GM19238 (cell line): ENCODE data around the gene MEGF9.
"Not testable (repeated sequence)": the region's sequence is repeated elsewhere in the genome, so short reads cannot be mapped to it uniquely, and the experiment has no call there.

Experiments
- DNase-seq: peaks from one replicate; pipeline ENCODE4 v3.0.0; 2011; ENCODE audit warnings: low spot score; ENCODE audit not compliant: insufficient read length

MEGF9 gene

GRCh38 chr9:120659676-120660075 lies 54.6 kb downstream of the MEGF9 start:
- no peak for DNase-seq

- no peak for DNase-seq
These were observed 55.1 kb downstream of the MEGF9 start for GRCh38 chr9:120659209-120659608.

GRCh38 chr9:120655005-120655622 lies 59.2 kb downstream of the MEGF9 start:
- no peak for DNase-seq

- no peak for DNase-seq
These were observed 60.0 kb downstream of the MEGF9 start for GRCh38 chr9:120654272-120654671.

GRCh38 chr9:120653762-120654161 lies 60.5 kb downstream of the MEGF9 start:
- DNase-seq = no peak

- no peak for DNase-seq
These were observed 61.3 kb downstream of the MEGF9 start for GRCh38 chr9:120652934-120653333.

GRCh38 chr9:120650352-120650751 lies 63.9 kb downstream of the MEGF9 start:
- no peak for DNase-seq

- DNase-seq = no peak
These were observed 65.6 kb downstream of the MEGF9 start for GRCh38 chr9:120648581-120649197.

GRCh38 chr9:120646948-120647347 lies 67.3 kb downstream of the MEGF9 start:
- DNase-seq = no peak

GRCh38 chr9:120645760-120646159 lies 68.5 kb downstream of the MEGF9 start:
- no peak for DNase-seq

- DNase-seq = no peak
These were observed 71.2 kb downstream of the MEGF9 start for GRCh38 chr9:120643061-120643460.

GRCh38 chr9:120642129-120642770 lies 72.0 kb downstream of the MEGF9 start:
- DNase-seq = no peak

GRCh38 chr9:120640874-120641273 lies 73.4 kb downstream of the MEGF9 start:
- not testable (repeated sequence) for DNase-seq

GRCh38 chr9:120640380-120640779 lies 73.9 kb downstream of the MEGF9 start:
- DNase-seq = no peak

- DNase-seq = no peak
These were observed 76.4 kb downstream of the MEGF9 start for GRCh38 chr9:120637919-120638318.

GRCh38 chr9:120636194-120636957 lies 77.9 kb downstream of the MEGF9 start:
- DNase-seq = no peak

- DNase-seq = no peak
These were observed 79.3 kb downstream of the MEGF9 start for GRCh38 chr9:120635011-120635410.

GRCh38 chr9:120630333-120630732 lies 83.9 kb downstream of the MEGF9 start:
- no peak for DNase-seq

- DNase-seq = not testable (repeated sequence)
These were observed 85.3 kb downstream of the MEGF9 start for GRCh38 chr9:120628925-120629497.

GRCh38 chr9:120628207-120628924 lies 85.9 kb downstream of the MEGF9 start:
- DNase-seq = no peak

- DNase-seq = no peak
These were observed 87.2 kb downstream of the MEGF9 start for GRCh38 chr9:120627073-120627472.
